C1 segment of cervical spinal cord (tissue), 14 donors: ENCODE results near the gene PANK4.
A peak's percentile ranks its signal among the peaks of the same experiment; 100 is the strongest.
"Not testable (repeated sequence)": the region's sequence is repeated elsewhere in the genome, so short reads cannot be mapped to it uniquely, and the experiment has no call there.

Source experiments
- DNase-seq, 14 donors: peaks; one replicate each; lab custom pipeline; 2025; lab: John Stamatoyannopoulos, UW

Gene PANK4

DNA sequence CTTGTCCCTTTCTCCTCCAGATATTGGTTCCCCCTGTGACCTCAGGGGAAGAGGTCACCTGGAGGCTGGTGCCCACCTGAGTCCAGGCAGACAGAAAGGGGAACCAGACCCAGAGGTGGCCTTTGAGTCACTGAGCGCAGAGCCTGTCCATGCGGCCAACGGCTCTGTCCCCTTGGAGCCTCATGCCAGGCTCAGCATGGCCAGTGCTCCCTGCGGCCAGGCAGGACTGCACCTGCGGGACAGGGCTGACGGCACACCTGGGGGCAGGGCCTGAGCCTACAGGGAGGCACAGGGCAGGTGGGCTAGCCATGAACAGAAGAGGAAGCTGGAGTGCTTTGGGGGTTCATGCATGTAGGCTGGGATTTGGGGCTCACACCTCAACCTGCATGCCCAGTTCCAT, 32.5 kb upstream of the PANK4 start:
- DNase-seq = no peak

DNA sequence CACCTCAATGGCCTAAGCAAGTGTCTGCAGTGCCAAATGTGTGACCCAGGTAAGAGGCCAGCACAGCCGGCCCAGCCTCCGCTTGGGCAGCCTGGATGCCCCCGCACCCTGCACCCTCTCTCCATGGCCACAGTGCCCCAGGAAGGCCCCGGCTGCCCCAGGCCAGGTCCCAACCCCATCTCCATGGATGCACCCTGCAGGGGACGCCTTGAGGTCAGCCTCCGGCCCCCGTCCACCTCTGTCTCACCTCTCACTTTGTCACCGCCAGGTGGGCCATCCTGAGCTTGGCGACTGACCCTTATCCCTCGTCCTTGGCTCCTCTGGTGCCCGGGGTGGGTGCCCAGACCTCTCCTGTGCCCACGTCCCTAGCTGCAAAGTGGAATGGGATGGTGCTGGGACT, 32.0 kb upstream of the PANK4 start:
- DNase-seq = no peak

DNA sequence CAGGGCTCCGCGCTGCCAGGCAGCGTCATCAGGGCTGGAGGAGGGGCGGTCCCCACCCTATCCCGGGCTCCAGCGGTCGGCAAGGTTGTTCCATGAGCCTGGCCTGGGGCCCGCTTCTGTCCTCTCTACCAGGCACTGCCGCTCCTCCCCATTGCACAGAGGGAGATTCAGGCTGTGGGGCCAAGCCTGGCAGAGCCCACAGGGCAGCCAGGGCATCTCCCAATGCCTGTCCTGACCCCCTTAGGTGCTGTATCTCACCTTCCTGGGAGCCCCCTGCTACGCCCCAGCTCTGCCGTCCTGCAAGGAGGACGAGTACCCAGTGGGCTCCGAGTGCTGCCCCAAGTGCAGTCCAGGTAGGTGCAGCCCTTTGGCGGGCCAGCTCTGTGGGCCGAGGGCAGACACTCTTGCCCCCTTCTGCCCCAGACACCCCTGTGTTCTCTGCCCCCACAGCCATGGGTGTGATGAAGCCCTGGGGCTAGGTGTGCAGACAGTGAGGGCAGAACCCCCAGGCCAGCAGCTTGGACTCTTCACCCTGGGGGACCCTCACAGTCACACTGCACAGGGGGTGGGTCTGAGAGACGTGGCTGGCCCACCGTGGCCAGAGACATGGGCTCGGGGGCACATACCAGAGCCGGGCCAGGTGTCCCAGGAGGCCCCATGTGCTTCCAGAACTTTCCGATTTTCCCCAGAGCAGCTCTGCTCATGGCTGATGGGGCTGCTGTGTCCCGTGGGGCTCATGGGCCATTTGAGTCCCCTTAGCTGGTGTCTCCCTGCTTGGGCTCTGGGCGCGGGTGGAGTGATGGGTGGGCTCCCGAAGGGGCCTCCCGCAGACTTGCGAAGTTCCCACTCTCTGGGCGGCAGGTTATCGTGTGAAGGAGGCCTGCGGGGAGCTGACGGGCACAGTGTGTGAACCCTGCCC, 31.3 kb upstream of the PANK4 start:
- no peak for DNase-seq

DNA sequence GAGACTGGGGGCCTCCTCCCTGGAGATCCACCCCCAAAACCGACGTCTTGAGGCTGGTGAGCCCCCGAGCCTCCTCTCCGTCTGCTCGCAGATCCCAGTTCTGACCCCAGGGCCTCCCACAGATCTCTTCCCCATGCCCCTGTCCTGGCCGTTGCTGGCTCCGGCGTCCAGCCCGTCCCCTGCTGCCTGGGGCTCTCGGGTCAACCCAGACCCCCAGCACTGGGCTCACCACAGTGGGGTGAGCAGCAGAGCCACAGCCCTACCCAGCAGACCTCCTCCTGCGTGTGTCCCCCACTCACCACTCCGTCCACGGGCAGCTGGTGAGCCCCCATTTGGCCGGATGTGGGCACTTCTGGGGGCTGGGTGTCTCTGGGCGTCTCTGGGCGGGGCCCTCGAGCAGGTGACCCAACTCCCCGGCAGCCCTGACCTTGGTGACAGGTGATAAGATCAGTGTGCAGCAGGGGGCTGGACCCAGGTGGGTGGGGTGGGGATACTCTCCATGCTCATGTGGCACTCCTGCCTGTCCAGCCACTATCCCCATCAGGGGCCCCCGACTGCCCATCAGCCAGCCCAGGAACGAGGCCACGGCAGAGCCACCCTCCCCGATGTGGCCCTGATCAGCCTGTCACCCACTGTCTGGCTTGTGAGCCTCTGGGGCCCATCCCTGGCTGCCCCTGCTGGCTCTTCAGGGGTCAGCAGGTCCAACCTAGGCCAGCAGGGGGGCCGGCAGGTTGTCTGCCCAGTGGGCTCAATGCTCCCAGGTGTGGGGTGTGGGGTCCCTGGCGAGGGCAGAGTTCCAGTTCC, 30.5 kb upstream of the PANK4 start:
- peak in 1 of 14 donors; percentile 51 for DNase-seq

DNA sequence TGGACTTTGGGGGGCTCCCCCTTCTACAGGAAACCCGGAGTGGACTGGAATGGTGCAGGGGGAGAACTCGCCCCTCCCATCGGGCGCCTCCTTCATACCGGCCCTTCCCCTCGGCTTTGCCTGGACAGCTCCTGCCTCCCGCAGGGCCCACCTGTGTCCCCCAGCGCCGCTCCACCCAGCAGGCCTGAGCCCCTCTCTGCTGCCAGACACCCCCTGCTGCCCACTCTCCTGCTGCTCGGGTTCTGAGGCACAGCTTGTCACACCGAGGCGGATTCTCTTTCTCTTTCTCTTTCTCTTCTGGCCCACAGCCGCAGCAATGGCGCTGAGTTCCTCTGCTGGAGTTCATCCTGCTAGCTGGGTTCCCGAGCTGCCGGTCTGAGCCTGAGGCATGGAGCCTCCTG, 29.9 kb upstream of the PANK4 start, which contains the start of gene TNFRSF14:
TSS of gene TNFRSF14 (plus strand) at position 95 of the 401 bp plus-strand sequence. CDS start at position 389, 294 bp downstream.
- peak in 7 of 14 donors; percentile 32 to 65 (median 52) for DNase-seq

DNA sequence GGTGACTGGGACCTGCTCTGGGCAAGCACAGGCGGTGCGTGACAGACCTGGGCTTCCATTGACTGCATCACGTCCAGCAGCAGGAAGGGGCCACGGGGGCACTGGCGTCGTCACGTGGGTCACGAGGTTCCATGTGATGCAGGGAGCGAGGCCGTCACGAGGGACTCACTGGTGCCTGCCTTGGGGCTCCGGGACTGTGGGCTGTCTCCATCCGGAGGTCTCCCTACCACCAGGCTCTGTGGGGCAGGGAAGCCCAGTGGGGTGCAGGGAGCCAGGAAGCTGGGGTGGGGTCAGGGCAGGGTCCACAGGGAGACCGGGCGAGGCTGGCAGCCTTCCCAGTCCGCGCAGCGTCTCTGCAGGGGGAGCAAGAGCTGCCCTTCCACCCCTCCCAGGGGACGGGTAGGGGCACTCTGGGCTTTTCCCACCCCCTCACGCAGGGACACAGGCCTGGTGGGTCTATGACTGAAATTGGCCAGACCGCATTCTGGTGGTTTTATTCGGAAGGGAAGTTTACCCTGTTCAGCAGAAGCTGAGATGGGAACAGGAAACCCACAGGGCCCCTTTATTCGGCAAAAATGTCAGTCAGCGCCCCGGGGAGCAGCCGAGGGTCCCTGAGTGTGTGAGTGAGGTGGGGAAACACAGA, 29.4 kb upstream of the PANK4 start:
- DNase-seq = peak in 10 of 14 donors; percentile 22 to 65 (median 48)

DNA sequence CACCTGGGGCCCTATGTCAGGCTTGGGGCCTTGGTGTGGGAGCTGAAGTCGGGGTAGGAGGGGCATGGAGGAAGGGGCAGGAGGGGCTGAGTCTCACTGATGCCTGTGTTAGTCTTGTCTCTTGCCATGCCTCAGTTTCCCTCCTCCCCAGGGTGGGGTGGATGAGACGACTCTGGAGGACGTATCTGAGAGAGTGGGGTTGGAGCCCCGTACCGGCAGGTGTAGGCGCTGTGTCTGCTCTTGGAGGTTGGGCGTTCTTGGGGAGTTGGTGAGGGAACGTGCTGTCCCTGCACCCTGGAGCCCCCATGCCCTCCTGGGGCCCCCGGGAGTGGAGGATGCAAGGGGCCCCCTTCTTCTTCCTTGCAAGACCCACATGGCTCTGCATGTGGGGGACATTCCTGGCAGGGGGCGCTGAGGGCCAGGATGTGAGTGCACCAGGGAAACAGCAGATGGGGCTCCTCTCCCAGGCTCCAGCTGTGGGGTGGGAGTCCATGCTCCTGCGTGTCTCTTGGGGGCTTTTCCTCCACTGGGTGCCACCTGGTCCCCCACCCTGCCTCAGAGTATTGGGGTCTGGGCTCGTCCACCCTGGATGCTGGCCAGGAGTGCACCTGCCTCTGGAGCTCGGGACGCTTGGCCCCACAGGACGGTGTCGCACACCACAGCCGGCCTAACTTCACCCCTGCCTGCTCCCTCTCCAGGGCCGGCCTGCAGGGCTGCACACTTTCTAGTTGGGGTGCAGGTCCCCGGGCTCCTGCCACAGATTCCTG, 28.4 kb upstream of the PANK4 start:
- peak in 1 of 14 donors; percentile 24 for DNase-seq

DNA sequence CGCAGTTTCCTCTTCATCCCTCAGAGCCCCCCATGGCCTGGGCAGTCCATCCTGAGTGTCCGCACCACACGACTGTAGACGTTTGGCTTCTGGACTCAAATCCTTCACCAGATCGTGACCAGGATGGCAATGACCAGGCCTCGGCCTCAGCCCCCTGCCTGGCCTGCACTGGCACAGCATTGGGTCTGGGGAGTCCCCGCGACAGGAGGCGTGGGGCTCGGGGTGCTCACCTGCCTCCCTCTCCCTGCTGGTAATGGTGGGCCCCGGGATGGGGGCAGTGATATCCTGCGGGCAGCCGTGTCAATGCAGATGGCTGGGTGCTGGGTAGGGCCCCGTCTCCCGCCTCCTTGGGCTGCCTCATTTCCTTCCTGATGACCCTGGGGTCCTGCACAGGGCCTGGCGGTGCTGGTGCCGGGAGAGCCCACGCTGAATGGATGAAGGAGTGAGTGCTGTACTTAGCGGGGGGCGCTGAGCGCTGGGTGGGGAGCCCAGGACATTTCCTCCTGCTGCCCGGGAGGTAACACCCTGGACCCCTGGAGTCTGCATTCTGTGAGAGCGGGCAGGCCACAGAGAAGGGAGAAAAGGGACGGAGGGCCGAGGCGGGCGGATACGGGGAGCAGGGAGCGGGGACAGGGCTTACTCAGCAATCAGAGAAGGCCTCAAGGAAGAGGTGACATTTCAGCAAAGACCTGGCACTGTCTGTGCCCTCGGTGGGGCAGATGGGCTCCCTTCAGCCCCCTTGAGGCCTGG, 27.6 kb upstream of the PANK4 start:
- DNase-seq = no peak

DNA sequence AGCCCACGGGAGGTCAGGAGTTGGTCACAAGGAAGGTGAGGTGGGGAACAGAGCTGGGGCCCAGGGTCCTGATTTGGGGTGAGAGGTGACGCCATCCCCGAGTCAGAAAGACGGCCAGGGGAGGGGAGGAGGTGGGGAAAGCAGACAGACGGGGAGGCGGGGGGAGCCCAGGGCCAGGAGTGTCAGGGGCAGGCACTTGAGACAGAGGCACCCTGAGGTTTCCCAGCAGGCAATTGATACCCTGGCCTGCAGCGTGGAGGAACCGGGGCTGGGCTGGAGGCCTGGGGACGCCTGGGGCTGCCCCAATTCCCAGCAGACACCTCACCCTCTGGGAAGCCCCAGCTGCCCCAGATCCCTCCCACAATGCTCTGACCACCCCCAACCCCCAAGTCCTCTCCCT, 26.7 kb upstream of the PANK4 start:
- not testable (repeated sequence) for DNase-seq

DNA sequence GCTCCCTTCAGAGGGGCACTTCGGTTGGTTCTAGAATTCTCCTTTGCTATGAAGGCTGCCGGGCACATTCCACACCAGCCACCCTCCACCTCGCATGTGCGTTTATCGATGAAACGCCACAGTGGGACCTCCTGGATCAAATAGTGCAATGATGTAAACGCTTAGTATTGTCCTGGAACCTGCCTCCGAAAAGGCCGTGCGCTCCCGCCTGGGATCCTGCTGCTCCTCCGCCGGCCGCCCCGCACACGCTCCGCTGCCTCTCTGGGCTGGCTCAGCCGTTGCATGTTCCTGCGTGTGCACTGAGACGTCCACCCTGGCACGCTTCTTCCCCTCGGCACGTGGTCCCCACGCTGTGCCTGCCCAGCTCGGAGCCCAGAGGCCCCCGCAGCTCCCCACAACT, 25.8 kb upstream of the PANK4 start:
- no peak for DNase-seq

DNA sequence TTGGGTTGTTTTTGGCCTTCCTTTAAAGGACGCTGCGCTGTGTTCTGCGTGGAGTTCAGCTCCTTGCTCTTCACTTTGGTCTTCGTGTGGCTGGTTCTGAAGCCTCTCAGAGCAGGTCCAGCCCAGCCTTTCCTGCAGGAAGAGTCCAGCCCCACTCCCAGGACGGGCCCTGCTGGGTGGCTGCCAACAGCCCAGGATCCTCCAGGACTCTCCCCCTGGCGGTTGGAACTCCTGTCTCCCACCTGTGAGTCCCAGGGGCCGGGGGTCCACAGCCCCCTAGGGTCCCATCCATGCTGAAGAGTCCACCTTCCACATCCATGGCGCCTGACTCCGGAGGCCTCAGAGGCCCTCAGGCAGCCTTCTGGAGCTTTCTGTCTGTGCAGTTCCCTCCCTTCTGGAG, 25.1 kb upstream of the PANK4 start:
- DNase-seq = not testable (repeated sequence)

DNA sequence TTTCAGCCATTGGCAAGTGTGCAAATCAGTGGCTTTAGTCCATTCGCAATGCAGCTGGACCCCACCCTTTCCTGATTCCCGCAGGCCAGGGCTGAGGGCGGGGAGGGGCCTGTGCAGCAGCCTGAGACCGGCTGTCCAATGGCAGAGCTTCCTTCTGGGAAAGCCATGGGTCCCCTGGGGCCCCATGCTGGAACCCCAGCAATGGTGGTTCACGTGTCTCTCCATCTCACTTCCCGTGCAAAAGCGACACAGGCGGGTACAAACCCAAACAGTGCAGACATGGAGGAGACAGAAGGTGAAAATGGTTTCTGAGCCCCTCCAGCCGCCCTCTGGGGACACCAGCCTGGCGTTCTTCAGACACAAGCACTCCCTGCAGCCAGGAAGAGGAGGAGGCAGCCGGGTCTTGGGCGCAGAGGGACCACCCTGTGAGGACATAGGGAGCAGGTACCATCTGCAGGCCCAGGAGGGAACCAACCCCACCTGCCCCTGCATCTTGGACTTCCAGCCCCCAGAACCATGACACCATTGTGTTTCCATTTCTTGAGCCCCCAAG, 24.0 kb upstream of the PANK4 start:
- DNase-seq = not testable (repeated sequence)

DNA sequence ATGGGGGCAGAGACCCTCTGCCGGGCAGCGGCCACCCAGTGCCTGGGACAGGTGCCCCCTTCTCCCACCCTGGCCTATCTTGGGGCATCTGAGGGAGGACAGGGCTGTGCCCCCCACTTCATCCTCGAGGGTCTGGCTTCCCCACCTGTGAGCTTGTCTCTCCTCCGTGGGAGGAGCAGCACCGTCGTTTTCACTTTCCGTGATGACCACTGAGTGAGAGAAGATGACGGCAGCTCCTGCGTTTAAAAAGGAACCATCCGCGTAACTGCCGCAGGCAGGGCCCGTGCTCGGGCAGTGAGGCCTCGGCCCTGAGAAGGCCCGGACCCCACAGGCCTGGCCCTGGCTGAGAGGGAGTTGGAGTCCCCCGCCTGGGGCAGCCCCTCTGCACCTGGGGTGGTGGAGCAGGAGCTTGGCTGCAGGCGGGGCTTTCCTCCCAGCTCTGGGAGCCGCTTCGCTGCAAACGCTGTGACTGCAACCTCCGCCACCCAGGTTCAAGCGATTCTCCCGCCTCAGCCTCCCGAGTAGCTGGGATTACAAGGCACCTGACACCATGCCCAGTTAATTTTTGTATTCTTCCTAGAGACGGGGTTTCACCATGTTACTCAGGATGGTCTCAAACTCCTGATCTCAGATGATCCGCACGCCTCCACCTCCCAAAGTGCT, 23.1 kb upstream of the PANK4 start:
- not testable (repeated sequence) for DNase-seq

DNA sequence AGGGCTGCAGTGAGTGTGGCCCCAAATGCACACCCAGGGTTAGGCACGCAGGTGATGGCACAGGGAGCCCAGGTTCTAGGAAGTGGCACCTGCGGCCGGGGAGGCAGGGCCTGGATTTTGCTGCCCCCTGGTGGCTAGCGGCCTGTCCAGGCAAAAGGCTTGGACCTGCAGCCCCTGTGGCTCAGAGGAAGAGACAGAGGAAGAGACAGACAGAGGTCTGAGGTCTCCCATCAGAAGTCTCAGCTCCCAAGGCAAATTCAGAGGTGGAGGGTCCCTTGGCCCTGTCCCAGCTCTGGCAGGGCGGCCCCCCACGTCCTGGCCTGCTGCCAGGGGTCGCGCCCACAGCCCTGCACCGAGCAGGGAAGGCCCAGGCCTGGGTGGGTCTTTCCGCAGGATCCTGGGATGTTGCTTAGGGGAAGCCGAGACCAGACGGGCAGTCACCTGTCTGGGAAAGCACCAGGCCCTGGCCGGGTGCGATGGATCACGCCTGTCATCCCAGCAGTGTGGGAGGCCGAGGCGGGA, 21.7 kb upstream of the PANK4 start:
- DNase-seq = peak in 13 of 14 donors; percentile 41 to 82 (median 72)

DNA sequence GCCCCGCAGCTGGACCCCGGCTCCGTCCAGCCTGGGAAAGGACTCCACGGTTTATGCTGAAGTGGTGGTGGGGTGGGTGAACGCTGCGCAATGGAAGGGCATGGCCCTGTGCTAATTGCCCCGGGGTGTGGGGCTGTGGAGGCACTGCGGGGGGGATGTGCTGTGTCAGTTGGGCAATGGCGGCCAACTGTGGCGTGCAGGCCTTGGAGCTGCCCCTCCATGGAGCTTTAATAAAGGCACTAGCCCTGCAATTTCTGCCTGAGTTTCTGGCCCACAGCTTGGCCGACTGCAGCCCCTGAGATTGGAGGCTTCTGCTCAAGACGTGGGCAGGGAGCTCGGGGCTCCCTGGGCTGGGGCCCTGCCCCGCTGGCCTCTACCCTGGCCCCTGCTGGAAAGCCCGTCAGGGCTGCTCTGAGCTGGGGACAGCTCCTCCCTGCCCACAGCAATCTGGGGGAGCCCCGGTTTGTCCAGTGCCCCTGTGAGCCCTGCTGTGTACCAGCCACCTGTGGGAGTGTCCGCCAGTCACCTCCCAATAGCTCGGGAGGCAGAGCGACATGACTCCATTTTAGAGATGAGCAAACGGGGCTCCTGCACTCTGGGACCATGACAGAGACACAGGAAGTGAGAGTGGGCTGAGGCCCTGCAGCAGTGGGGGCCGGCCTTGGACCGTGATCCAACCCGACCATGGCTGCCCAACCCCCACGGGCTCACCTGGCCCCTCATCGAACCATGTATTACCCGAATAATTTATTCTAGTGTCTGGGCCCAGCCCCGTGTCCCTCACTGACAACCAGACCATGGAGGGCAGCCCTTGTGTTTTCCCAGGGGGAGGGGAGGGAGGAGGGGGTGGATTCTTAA, 21.0 kb upstream of the PANK4 start:
- DNase-seq = no peak

DNA sequence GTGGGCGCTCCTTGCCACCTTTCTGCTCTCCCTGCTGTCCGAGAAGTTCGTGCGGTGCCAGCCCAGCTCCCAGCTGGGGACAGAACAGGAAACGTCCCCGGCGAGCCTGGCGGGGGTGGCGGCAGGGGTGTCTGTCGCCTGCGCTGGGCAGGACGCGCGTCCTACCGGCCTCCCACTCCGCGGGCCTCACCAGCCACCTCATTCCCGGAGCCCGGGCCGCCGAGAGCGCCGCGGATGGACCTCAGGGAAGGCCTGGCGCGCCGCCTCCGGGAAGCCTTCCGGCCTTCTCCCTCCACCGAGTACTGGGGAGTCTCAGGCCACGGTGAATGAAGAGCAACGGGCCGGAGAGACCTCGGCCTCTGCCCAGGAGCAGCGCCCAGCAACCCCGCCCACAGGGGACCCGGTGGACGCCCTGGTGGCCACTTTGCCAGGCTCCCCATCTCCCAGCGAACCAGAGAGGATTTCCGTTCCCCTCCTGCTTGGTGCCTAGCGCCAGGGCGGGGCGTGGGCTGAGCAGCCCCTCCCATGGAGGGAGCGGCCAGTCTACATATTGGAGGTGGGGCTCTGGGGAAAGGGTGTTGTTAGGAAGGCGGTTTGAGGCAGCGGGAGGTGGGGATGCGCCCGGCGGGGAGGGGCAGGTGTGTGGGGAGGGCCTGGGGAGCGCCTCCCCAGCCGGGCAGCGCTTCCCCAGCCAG, 20.3 kb upstream of the PANK4 start:
- peak in 9 of 14 donors; percentile 14 to 47 (median 38) for DNase-seq

DNA sequence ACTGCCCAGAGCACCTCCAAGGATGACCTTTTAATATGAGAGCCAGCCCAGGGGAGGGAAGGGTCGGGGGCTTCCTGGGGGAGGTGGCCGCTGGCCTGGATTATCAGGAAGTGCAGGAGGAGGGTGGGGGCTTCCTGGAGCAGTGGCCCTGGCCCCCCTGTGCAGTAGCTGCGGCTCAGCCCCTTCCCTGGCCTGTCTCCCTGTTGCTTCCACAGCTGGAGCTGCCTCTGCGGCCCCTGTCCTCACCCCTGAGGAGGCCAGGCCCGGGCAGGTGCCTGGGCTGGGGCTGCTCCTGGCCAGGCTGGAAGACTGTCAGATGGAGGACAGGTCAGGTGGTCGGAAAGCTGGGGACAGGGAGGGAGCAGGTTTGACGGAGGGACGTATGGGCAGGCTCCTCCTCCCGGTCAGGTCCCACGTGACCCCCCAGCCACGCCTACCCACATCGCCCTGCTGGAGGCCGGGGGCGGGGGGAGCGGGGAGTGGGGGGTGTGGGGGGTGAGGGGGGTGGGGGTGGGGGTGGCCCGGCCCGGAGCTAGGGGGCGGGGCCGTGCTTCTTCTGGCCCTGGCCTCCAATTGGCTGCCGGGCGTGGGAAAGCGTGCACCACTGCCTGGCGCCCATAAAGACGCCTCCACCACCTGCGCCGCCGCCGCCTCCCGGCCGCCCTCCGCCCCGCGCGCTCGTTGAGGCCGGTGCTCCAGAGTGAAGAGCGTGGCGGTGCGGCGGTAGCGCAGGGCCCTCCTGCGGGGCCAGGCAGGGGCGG, 19.5 kb upstream of the PANK4 start:
- DNase-seq = peak in 12 of 14 donors; percentile 19 to 79 (median 52)
